HG03565 (cell line): ENCODE measurements around the gene UNC79.
"Not testable (repeated sequence)": the region's sequence is repeated elsewhere in the genome, so short reads cannot be mapped to it uniquely, and the experiment has no call there.

ENCODE experiments used
- ATAC-seq: cut with Tn5 transposase; IDR thresholded peaks from one replicate; pipeline ENCODE4 v1.9.1; 2021; ENCODE audit warnings: mild to moderate bottlenecking, moderate library complexity; ENCODE audit not compliant: unreplicated experiment

UNC79 gene

DNA sequence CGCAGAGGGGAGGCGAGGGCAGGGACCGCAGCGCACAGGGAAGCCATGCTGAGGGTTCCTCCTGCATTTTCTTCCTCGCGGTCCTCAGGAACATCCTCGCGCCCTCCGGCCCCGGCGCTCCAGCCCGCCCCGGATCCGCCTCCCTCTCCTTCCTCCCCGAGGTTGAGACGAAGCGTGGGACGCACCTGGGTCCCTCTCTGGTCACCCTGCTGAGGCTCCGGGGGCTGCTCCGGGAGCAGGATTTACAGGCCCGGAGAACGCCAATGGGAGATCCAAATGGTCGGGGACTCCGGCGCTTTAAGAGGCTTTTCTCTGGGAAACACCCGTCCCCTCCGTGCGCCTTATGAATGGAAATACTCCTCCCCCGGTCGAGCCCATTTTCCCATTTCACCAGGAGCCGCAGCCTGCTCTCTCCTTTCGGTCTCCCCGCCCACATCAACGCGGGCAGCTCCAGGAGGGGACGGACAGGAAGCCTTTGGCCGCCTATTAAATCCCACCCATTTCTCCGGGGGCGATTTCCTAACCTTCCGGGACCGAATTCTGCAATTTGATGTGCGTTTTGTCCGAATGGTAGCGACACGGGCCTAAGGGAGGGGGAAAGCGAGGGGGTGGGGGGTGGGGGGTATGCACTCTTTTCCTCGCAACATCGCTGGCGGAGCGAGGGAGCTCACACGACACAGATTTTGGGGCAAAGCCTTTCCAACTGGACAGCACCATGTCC lies at the start of gene UNC79:
Gene UNC79 (plus strand): TSS at position 625 of the 721 bp plus-strand sequence. CDS start 91 bp downstream, at position 716.
- no peak for ATAC-seq

DNA sequence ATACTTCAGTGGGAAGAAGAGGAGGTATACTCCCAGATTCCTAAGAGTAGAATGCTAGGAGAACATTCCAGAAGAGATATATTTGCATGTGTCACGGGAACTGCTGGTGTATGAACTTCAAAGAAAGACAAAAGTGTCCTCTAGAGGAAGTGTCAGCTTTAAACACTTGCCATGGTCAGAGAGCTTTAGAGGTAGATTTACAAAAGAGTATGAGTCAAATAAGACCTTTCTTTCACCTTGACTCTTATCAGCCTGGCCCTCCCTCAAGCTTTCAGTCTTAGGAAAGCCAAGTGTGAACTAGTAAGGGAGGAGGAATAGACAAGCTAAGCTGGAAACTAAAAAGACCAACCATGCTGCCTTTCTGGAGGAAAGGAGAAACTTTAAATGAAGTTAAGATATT lies 49.1 kb upstream of the UNC79 start:
- ATAC-seq: no peak

DNA sequence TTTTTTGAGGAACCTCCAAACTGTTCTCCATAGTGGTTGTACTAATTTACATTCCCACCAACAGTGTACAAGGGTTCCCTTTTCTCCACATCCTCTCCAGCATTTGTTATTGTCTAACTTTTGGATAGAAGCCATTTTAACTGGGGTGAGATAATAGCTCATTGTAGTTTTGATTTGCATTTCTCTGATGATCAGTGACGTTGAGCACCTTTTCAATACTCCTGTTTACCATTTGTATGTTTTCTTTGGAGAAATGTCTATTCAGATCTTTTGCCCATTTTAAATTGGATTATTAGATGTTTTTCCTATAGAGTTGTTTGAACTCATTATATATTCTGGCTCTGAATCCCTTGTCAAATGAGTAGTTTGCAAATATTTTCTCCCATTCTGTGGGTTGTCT lies 46.5 kb upstream of the UNC79 start:
- ATAC-seq: not testable (repeated sequence)

DNA sequence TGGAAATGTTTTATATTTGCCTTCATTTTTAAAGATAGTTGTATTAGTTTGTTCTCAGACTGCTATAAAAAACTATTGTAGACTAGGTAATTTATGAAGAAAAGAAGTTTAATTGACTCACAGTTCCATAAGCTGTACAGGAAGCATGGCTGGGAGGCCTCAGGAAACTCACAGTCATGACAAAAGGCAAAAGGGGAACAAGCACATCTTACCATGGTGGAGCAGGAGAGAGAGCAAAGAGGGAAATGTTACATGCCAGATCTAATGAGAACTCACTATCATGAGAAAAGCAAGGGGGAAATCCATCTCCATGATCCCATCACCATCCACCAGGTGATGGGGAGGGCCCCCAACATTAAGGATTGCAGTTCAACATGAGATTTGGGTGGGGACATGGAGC lies 35.5 kb upstream of the UNC79 start:
- ATAC-seq: no peak

DNA sequence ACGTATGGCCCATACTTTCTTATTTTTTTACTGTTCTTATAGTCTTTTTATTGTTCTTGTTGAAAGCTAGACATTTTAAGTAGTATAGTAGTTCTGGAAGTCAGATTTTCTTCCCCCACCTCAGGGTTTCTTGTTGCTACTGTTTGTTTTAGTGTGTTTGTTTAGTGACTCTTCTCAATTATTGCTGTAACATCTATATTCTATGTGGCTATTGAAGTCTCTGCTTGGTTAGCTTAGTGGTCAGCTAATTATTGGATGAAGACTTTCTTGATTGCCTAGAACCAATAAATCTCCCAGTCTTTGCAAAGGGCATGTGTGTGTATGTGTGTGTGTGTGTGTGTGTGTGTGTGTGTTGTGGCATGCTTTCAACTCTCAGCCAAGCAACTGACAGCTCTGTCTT lies 34.3 kb upstream of the UNC79 start:
- ATAC-seq: no peak

DNA sequence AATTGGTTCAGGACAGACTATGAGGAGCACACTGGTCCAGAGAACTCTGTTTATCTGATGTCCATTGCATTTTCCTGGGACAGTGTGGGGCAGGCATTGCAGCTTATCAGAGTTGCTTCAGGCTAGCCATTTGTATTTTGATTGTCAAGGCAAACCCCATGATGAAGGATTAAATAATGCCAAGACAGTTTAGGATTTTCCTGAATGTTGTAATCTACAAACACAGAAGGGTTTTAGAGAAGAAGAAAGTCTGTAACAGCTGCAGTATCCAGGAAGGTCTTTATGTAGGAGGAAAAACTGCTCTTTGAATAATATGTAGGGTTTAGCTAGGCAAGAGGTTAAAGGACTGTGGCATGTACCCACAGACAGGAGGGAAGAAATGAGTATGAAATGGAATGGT lies 32.2 kb upstream of the UNC79 start:
- ATAC-seq: no peak

DNA sequence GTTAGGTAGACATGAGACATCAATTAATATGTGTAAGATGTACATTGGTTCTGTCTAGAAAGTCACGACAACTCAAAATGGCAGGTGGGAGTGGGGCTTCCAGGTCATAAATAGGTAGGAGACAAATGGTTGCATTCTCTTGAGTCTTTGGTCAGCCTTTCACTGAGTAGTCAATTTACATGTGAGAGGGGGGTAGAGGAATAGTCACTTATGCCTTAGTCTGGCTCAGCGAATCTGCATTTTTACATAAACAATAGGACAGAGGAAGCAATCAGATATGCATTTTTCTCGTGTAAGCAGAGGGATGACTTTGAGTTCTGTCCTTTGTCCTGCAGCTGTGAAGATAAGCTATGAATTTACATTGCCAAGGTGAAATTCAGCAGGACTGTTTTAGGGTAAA lies 27.8 kb upstream of the UNC79 start:
- no peak for ATAC-seq

DNA sequence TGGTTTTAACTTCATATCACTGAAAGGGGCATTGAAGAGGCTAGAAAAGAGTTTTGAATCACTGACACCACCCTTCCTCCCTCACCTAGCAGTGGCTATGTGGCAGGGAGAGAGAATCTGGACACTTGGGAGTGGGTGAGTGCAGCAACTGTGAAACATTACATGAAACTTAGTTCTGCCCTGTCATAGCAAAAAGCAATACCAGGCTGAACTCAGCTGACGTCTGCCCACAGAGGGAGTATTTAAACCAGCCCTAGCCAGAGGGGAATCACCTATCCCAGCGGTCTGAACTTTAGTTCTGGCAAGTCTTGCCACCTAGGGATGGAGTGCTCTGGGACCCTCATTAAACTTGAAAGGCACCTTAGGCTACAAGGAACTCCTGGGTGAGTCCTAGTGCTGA lies 20.7 kb upstream of the UNC79 start:
- ATAC-seq: no peak

DNA sequence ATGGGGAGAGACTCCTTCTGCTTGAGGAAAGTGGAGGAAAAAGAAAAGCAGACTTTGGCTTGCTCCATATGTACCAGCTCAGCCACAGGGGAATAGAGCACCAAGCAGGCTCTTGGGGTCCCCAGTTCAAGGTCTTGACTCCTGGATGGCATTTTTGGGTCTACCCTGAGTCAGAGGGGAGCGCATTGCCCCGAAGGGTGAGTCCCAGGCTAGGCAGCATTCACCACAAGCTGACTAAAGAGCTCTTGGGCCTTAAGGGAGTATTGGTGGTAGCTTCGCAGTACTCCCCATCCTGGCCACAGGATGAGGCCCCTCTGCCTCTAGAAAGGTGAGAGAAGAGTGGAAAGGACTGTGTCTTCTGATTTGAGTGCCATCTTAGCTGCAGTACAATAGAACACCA lies 19.8 kb upstream of the UNC79 start:
- ATAC-seq: no peak

DNA sequence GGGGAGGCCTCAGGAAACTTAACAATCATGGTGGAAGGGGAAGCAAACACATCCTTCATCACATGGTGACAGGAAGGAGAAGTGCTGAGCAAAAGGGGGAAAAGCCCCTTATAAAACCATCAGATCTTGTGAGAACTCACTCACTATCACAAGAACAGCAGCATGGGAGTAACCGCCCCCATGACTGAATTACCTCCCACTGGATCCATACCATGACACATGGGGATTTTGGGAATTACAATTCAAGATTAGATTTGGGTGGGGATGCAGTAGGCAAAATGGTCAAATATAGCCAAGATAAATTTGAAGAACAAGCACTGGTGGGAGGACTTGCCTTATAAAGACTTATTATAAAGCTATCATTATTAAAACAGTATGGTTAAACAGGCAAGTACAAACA lies 5.6 kb upstream of the UNC79 start:
- not testable (repeated sequence) for ATAC-seq

DNA sequence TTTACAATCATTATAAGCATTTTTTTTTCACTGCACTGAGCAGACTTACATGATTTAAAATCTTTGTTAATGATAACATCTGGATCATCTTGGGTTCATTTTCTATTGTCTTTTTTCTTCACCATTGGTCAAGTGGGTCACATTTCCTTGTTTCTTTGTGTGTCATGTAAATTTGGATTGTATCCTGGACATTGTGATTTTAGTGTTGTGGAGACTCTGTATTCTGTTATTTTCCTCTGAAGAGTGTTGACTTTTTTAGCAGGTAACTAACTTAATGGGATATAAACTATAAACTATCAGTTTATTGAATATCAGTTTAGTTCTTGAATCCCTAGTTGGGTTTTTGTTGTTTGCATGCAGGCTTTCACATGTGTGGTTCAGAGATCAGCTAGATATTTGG lies 4.0 kb upstream of the UNC79 start:
- ATAC-seq: no peak

DNA sequence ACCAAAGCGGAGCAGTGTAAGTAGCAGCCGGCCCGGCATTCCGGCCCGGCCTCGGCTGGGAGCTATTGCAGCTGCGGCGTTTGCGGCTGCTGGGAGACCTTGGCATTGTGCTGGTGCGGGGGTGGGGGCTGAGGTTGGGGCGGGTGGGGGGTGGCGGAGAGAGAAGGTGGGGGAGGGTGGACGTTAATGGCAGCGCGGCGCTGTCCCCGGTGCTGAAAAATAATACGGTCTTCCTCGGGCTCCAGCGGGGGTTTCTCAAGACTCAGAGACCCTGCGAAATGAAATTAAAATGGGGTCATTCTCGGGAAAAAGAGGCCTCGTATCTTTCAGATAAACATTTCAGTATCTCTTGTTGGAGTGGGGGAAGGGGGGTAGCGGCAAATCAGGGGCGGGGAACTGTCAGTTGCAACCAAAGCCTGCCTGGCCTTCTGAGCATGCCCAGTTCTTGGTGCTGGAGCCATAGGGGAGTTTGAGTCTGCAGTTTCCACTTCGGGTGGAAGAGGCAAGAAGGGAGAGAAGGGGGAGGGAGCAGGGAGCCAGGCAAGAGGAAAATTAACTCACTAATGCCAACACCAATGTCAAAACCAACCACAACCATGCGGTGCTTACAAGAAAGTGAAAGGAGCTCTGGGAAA lies 414 bp downstream of the UNC79 start:
- ATAC-seq: no peak

DNA sequence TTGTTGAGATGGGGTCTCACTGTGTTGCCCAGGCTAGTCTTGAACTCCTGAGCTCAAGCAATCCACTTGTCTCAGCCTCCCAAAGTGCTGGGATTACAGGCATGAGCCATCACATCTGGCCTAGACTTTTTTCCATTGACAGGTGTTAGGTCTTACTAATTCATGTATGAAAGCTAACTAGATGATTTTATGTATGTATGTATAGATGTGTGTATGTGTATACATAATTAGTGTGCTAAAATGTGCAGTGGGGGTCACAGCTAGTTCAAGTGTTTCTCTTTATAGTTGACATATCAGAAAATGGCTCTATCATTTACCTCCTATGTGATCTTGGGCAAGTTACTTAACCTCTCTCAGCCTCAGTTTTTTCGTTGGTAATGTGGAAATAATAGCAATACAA lies 23.5 kb downstream of the UNC79 start:
- ATAC-seq: no peak

DNA sequence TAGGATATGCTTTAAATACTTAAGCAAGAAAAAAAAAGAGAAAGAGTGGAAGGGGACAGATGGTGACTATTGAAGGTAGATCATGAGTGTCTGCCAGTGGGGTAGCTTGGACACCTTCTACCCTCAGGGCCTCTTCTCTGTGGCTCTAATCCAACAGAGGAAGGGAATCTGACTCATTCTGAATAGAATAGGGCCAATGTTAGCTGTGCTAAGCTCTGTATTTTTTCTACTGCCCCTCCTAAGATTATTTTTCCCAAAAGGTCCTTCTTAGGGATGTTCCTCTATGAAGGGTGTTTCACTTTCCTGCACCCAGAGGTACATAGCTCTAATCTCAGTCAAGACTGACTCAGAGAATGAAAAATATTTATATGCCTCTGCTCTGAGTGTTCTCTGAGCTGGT lies 25.6 kb downstream of the UNC79 start:
- no peak for ATAC-seq

DNA sequence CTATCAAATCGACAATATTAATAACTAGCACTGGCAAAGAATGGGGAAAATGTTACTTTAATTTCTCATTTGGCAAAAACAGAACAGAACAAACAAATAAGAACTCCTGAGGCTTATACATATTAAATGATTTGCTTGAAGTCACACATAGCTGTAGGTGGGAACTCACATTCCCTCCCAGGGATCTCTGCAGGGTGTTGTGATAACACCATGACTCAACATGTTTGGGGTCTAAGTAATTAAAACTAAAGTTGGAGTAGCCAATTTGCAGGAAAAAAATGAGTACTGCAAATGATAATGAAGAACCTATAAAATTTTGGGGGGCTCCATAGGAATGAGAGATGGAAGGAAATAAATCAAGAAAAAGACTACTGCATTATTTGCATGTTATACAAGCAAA lies 27.5 kb downstream of the UNC79 start:
- no peak for ATAC-seq

DNA sequence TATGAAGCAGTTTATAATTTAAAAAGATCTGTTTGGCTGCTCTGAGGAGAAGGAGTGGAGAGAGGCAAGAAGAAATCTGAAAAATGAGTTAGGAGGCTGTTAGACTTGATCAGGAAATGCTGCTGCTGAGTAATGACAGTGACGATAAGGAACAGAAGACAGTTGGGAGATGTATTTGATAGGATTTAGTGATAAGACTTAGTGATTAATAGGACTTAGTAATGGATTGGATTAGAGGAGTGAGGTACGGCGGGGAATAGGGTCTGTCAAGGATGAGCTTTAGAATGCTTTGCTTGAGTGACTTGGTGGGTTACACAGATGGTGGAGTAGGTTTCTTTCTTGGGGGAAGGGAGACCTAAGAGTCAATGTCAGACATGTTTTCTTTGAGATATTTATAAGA lies 31.7 kb downstream of the UNC79 start:
- ATAC-seq: no peak

DNA sequence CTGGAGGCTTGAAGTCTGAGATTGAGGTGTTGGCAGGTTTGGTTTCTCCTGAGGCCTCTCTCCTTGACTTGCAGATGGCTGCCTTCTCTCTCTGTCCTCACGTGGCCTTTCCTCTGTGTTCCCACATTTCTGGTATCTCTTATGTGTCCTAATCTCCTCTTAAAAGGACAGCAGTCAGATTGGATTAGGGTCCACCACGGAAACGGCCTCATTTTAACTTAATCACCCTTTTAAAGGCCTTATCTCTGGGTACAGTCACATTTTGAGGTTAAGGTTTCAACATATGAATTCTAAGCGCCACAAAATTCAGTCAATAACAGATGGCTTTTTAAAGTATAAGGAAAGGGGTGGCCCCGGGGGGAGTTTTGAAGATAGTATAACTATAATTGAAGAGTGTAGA lies 33.5 kb downstream of the UNC79 start:
- ATAC-seq: no peak

DNA sequence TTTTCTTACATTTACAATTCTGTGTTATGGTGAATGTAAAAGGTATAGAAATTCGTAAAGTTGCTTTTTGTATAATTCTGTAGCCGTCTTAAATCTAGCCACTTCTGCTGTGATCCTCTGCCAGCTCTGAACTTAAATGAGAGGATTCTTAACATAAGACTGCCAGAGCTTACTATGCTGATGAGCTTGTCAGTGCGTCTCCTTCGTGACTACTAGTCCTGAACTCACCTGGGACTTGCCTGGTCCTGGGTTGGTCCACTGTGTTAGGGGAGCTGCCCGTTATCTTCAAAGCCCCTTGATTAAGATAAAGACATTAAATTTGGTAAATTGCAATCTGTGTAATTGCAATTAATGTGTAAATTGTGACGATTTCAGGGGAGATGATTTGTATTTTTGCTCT lies 44.7 kb downstream of the UNC79 start:
- ATAC-seq: no peak

DNA sequence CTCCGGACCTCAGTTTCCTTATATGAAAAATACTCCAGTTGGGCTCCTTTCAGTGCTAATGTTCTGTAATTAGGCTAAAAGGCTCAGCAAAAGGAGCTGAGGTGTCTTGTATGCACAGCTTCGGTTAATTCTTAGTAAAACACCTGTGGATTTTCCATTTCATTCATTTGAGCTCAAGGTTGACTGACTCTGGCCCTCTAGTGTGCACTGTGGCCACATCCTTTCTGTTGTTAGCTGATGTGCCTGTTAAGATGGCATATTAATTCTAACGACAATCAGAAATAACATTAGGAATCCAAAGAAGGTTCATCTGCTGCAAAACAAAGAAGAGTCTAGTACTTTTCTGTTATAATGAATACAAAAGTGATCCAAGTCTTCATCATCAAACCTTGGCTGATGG lies 45.6 kb downstream of the UNC79 start:
- ATAC-seq: no peak

DNA sequence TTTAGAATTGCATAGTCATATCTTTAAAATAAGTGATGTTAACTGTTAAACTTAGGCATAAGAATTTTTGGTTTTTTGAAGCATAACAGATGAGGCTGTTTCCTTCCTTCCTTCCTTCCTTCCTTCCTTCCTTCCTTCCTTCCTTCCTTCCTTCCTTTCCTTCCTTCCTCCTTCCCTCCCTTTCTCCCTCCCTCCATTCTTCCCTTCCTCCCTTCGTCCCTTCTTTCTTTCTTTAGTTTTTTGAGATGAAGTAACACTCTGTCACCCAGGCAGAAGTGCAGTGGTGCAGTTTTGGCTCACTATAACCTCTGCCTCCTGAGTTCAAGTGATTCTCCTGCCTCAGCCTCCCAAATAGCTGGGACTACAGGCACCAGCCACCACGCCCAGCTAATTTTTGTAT lies 48.3 kb downstream of the UNC79 start:
- not testable (repeated sequence) for ATAC-seq

DNA sequence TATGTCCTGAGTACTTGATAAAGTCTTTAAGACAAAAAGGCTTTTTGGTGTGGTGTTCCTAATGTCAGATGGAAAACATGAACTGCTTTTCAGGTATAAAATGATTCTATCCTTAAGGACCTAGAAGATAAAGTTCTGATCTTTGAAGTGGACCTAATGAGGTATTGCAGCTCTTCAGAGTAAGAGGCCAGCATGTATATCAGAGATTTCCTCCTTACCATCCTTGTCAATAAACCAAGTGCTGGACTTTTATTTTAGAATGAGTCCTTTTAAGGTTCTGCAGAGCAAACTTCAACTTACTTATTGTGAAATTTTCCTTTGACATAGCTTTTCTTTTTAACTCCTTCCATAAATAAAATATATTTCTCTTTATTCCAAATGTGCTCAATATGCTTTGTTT lies 50.1 kb downstream of the UNC79 start:
- no peak for ATAC-seq

DNA sequence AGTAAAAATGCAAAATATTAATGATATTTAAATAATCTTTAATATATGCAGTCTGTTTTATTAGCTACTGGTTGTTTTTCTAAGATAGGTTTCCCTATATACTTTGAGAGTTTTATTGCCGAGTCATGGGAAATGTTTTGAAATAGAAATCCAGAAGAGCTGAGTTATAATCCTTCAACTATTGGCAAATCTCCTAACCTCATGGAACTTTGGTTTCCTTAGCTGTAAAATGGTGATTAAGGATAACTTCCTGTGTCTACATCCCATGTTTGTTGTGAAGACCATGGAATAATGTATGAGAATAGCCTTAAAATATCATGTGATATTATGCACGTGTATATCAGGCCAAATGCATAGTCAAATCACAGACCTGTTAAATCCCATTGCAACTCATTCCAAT lies 51.0 kb downstream of the UNC79 start:
- no peak for ATAC-seq

DNA sequence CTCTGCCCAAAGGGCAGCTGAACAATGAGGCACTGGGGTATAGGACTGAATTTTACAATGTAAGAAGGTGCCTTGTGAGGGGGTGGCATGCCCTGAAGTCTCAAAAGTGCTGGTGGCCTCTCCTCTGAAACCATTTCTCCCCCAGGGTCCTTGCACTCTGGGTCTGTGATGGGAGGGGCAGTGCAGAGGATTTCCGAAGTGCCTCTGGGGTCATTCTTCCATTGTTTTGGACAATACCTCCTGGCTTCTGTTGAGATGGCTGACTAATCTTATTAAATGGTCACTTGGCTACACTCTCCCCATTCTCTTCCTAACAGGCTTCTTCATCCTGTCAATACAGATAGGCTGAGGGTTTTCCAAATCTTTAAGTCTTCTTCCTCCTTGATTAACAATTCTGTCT lies 59.3 kb downstream of the UNC79 start:
- ATAC-seq: no peak
